GM23338 (cell line): Measurements from ENCODE around the gene ADTRP. TPM values are rescaled to one million over a fixed set of nuclear protein-coding genes. Genes with fewer than 3 reads are reported as not detected.

Experiments used
- ATAC-seq: fragments of 200-7000 bp; cut with Tn5 transposase; 3 replicates; pipeline ENCODE4 v1.9.1; 2020
- DNase-seq: peaks from one replicate; pipeline ENCODE4 v3.0.0-alpha.2; 2015; ENCODE audit warnings: low spot score
- H2AFZ ChIP-seq: fragments of 200-600 bp; sonication (generic); 2 replicates; pipeline ENCODE4 v1.8.0; 2016; ENCODE audit warnings: antibody characterized with exemption, mild to moderate bottlenecking, moderate library complexity
- H3F3A ChIP-seq: fragments of 200-600 bp; sonication (generic); replicated peaks from 2 replicates; pipeline ENCODE4 v1.8.0; 2017; ENCODE audit warnings: antibody characterized with exemption, mixed run types, low read depth
- H3K27ac ChIP-seq: fragments of 200-600 bp; sonication (generic); 2 replicates; pipeline ENCODE4 v1.6.1; 2016; ENCODE audit warnings: low read depth
- H3K27me3 ChIP-seq: fragments of 200-600 bp; sonication (generic); 2 replicates; pipeline ENCODE4 v1.8.0; 2016; ENCODE audit warnings: mild to moderate bottlenecking, mixed run types, moderate library complexity; ENCODE audit not compliant: insufficient read depth
- H3K36me3 ChIP-seq: fragments of 200-600 bp; sonication (generic); 2 replicates; pipeline ENCODE4 v1.8.0; 2016; ENCODE audit warnings: mild to moderate bottlenecking; ENCODE audit not compliant: insufficient read depth
- H3K4me1 ChIP-seq: fragments of 200-600 bp; sonication (generic); 2 replicates; pipeline ENCODE4 v1.8.0; 2016; ENCODE audit warnings: mild to moderate bottlenecking, moderate library complexity; ENCODE audit not compliant: insufficient read depth
- H3K4me2 ChIP-seq: fragments of 200-600 bp; sonication (generic); 2 replicates; pipeline ENCODE4 v1.7.1; 2017; ENCODE audit warnings: mixed run types
- H3K4me3 ChIP-seq: fragments of 200-600 bp; sonication (generic); 2 replicates; pipeline ENCODE4 v1.6.1; 2016; ENCODE audit warnings: mixed run types
- H3K79me2 ChIP-seq: fragments of 200-600 bp; sonication (generic); replicated peaks from 2 replicates; pipeline ENCODE4 v1.8.0; 2017; ENCODE audit warnings: mild to moderate bottlenecking; ENCODE audit not compliant: insufficient read depth
- H3K9me2 ChIP-seq: fragments of 200-600 bp; sonication (generic); 2 replicates; pipeline ENCODE4 v1.8.0; 2017; ENCODE audit not compliant: insufficient read depth
- H4K20me1 ChIP-seq: fragments of 200-600 bp; sonication (generic); replicated peaks from 2 replicates; pipeline ENCODE4 v1.8.0; 2017; ENCODE audit warnings: mild to moderate bottlenecking; ENCODE audit not compliant: insufficient read depth
- H3K27ac Mint-ChIP-seq: 2 replicates; pipeline ENCODE4 v1.8.0; 2020; ENCODE audit warnings: inconsistent platforms, mild to moderate bottlenecking, moderate library complexity, mixed read lengths
- H3K27me3 Mint-ChIP-seq: 3 replicates; pipeline ENCODE4 v1.8.0; 2022; ENCODE audit warnings: low read depth, mild to moderate bottlenecking, moderate library complexity, mixed read lengths, inconsistent platforms; ENCODE audit not compliant: insufficient read depth, poor library complexity
- H3K36me3 Mint-ChIP-seq: 3 replicates; pipeline ENCODE4 v1.8.0; 2021; ENCODE audit warnings: low read depth, mild to moderate bottlenecking, inconsistent platforms, moderate library complexity, mixed read lengths
- H3K4me1 Mint-ChIP-seq: 3 replicates; pipeline ENCODE4 v1.8.0; 2020; ENCODE audit warnings: mild to moderate bottlenecking, inconsistent platforms, mixed read lengths
- H3K4me3 Mint-ChIP-seq: 3 replicates; pipeline ENCODE4 v1.8.0; 2021; ENCODE audit warnings: moderate library complexity, mild to moderate bottlenecking, inconsistent platforms, mixed read lengths
- H3K9me3 Mint-ChIP-seq: 3 replicates; pipeline ENCODE4 v1.8.0; 2020; ENCODE audit warnings: moderate library complexity, mild to moderate bottlenecking, inconsistent platforms, mixed read lengths
- CREB1 ChIP-seq: fragments of 250-450 bp; sonication (Bioruptor Pico); IDR thresholded peaks from 2 replicates; pipeline ENCODE4 v1.5.0; 2020; ENCODE audit warnings: low read depth, mild to moderate bottlenecking, moderate library complexity
- ETS1 ChIP-seq: IDR thresholded peaks from 2 replicates; pipeline ENCODE4 v1.6.1; 2016; ENCODE audit warnings: antibody characterized with exemption
- EZH2 ChIP-seq: fragments of 200-600 bp; sonication (generic); IDR thresholded peaks from one replicate; pipeline ENCODE4 v1.8.0; 2017; ENCODE audit warnings: antibody characterized with exemption, mild to moderate bottlenecking, low read depth; ENCODE audit not compliant: unreplicated experiment
- EZH2phosphoT487 ChIP-seq: fragments of 200-600 bp; sonication (generic); IDR thresholded peaks from one replicate; pipeline ENCODE4 v1.8.1; 2018; ENCODE audit warnings: antibody characterized with exemption; ENCODE audit not compliant: unreplicated experiment
- JUNB ChIP-seq: IDR thresholded peaks from one replicate; pipeline ENCODE4 v1.6.1; 2016; ENCODE audit warnings: antibody characterized with exemption; ENCODE audit not compliant: unreplicated experiment
- NANOG ChIP-seq: IDR thresholded peaks from 2 replicates; pipeline ENCODE4 v1.6.1; 2016; ENCODE audit warnings: antibody characterized with exemption, borderline replicate concordance
- POLR2AphosphoS5 ChIP-seq: IDR thresholded peaks from 2 replicates; pipeline ENCODE4 v1.6.1; 2016; ENCODE audit warnings: antibody characterized with exemption, low read depth
- REST ChIP-seq: IDR thresholded peaks from one replicate; pipeline ENCODE4 v1.6.1; 2018; ENCODE audit warnings: antibody characterized with exemption; ENCODE audit not compliant: unreplicated experiment
- STAT1 ChIP-seq: IDR thresholded peaks from one replicate; pipeline ENCODE4 v1.6.1; 2016; ENCODE audit warnings: antibody characterized with exemption; ENCODE audit not compliant: unreplicated experiment
- ZNF331 ChIP-seq: fragments of 250-450 bp; sonication (Bioruptor Pico); IDR thresholded peaks from 2 replicates; pipeline ENCODE4 v1.5.0; 2020; ENCODE audit warnings: low read depth, mild to moderate bottlenecking, moderate library complexity
- polyA plus RNA-seq: library from polyadenylated mRNA; unstranded; fragments of >200 nt; fragmentation: Nextera tagmentation; extraction: Ambion mirVana; gene quantifications from 2 replicates; pipeline ENCODE4 v1.2.1, GENCODE V29; 2016
- total RNA-seq: library from RNA; depleted of rRNA; stranded (reverse); fragments of >200 nt; shearing (Covaris generic); gene quantifications from 2 replicates; pipeline ENCODE4 v1.2.3, GENCODE V29; 2014

The ADTRP gene
- total and polyA plus RNA-seq, 2 experiments from 2014 or later, result not detected

GRCh38 chr6:11685481-11686093 is 93.0 kb downstream of the ADTRP start (continued):
- TF ChIP-seq ETS1 (no peak), POLR2AphosphoS5 (no peak), STAT1 (no peak), ZNF331 (CRISPR knock-in tag) (no peak), EZH2 (no peak), NANOG (no peak), REST (no peak)

GRCh38 chr6:11684901-11685480 is 93.6 kb downstream of the ADTRP start:
- H3K27ac Mint-ChIP-seq, result no peak overlapping the region
- no peak overlapping the region for H3K4me2 ChIP-seq
- TF ChIP-seq JUNB (no peak), ETS1 (no peak), EZH2phosphoT487 (no peak), POLR2AphosphoS5 (no peak), ZNF331 (CRISPR knock-in tag) (no peak), NANOG (no peak), REST (no peak), CREB1 (no peak)

More at GRCh38 chr6:11684901-11685480, 93.6 kb downstream of the ADTRP start:
- H3K4me3 ChIP-seq, result no peak overlapping the region
- H3F3A ChIP-seq, result no peaks in the 10 kb centered on the region
- no peaks in the 10 kb centered on the region for H3K79me2 ChIP-seq
- H4K20me1 ChIP-seq, result no peaks in the 10 kb centered on the region
- peaks cover 6% of the 10 kb centered on the region; the same call in 1 of the 2 replicates for H3K9me2 ChIP-seq
- ATAC-seq (no peak), DNase-seq (no peak)
- no peaks in the 10 kb centered on the region for H3K27me3 ChIP-seq
- peaks cover 1% of the 10 kb centered on the region for H3K27me3 Mint-ChIP-seq
- H3K4me1 ChIP-seq, result peaks cover 14% of the 10 kb centered on the region
- peaks cover 17% of the 10 kb centered on the region for H3K36me3 Mint-ChIP-seq
- H3K36me3 ChIP-seq, result peaks cover 6% of the 10 kb centered on the region; the same call in 1 of the 2 replicates
- H2AFZ ChIP-seq, result no peak overlapping the region
- H3K4me1 Mint-ChIP-seq, result peaks cover 18% of the 10 kb centered on the region
- peaks cover 21% of the 10 kb centered on the region for H3K9me3 Mint-ChIP-seq
- no peak overlapping the region for H3K27ac ChIP-seq
- H3K4me3 Mint-ChIP-seq, result no peak overlapping the region
